Transverse colon (tissue), 4 donors: ENCODE results near the gene COTL1. TPM values are rescaled to one million over a fixed set of nuclear protein-coding genes. Genes with fewer than 3 reads are reported as not detected.

ENCODE experiments used
- DNase-seq: peaks from one replicate; pipeline ENCODE4 v3.0.0-alpha.2; 2019
- H3K27ac ChIP-seq, 4 donors: fragments of 200-600 bp; sonication (generic); 2 replicates each; pipeline ENCODE4 v1.5.1; 2016 to 2018; ENCODE audit warnings: inconsistent platforms in 4 of 4
- H3K27me3 ChIP-seq: fragments of 200-600 bp; sonication (generic); 2 replicates; pipeline ENCODE4 v1.5.1; 2017; ENCODE audit warnings: inconsistent platforms
- H3K36me3 ChIP-seq, 4 donors: fragments of 200-600 bp; sonication (generic); 2 replicates each; pipeline ENCODE4 v1.5.1; 2017 to 2019; ENCODE audit warnings: inconsistent platforms in 4 of 4
- H3K4me1 ChIP-seq, 4 donors: fragments of 200-600 bp; sonication (generic); 2 replicates each; pipeline ENCODE4 v1.5.1; 2017 to 2020; ENCODE audit warnings: inconsistent platforms in 4 of 4
- H3K4me3 ChIP-seq, 4 donors: fragments of 200-600 bp; sonication (generic); 1 replicate in 1 of 4; 2 replicates in 3 of 4; pipeline versions ENCODE4 v1.5.1 to v1.6.1; 2017 to 2019; ENCODE audit warnings: inconsistent platforms in 4 of 4
- H3K9me3 ChIP-seq, 2 donors: fragments of 200-600 bp; sonication (generic); 2 replicates each; pipeline ENCODE4 v1.5.1; 2017 to 2019; ENCODE audit warnings: inconsistent platforms in 2 of 2
- CTCF ChIP-seq, 5 experiments: fragments of 200-600 bp in 3 of 5; fragments of 450-650 bp in 2 of 5; sonication (generic) in 3 of 5; IDR thresholded peaks; 1 replicate in 2 of 5; 2 replicates in 3 of 5; pipeline ENCODE4 v1.5.1; 2016 to 2017; ENCODE audit warnings: antibody characterized with exemption in 5 of 5, inconsistent platforms in 3 of 5, mild to moderate bottlenecking in 2 of 5, moderate library complexity in 1 of 5
- EP300 ChIP-seq: sonication (generic); formaldehyde crosslinking; IDR thresholded peaks from one replicate; pipeline ENCODE4 v1.6.1; 2017; ENCODE audit warnings: antibody characterized with exemption, low read depth
- POLR2A ChIP-seq: fragments of 450-650 bp; IDR thresholded peaks from one replicate; pipeline ENCODE4 v1.6.1; 2016; ENCODE audit warnings: antibody characterized with exemption, mild to moderate bottlenecking, moderate library complexity
- POLR2AphosphoS5 ChIP-seq, 3 donors: sonication (generic); formaldehyde crosslinking; IDR thresholded peaks; one replicate each; pipeline ENCODE4 v1.6.1; 2016; ENCODE audit warnings: antibody characterized with exemption in 3 of 3
- WGBS, 2 donors: methylation state at CpG; one replicate each; pipeline ENCODE4 v1.1.5; 2018; ENCODE audit warnings: low coverage in 1 of 2; 5-methylcytosine and 5-hydroxymethylcytosine counted together
- in situ Hi-C, 4 donors: fragments of 200-750 bp; cut with MboI; loops; one replicate each; pipeline versions ENCODE4 v1.15.0 to v1.15.1; 2017; ENCODE audit warnings: low sequenced_read_pairs in 3 of 4, low pct_ligation_motif_present in 1 of 4, low pct_unique_long_range_greater_than_20kb in 1 of 4
- intact Hi-C: fragments of 100-400 bp; cut with DNase I; formaldehyde crosslinking; loops from one replicate; pipeline ENCODE4 v1.15.1; 2023; ENCODE audit warnings: low total_unique reads
- total RNA-seq, 4 donors: library from RNA; depleted of rRNA; stranded (reverse); fragments of >200 nt; gene quantifications; one replicate each; pipeline ENCODE4 v1.1.0, GENCODE V29; 2016

Gene COTL1
- total RNA-seq, 4 donors from 2014 or later, result 31.1 to 78.9 (median 47.9) TPM

GRCh38 chr16:84568066-84568465 is 49.8 kb downstream of the COTL1 start:
- in situ Hi-C loops, result no loop called here
- H3K4me3 ChIP-seq, result no peak overlapping the region
- DNase-seq, result peak; percentile 38
- WGBS, 2 donors, result 77 to 90% methylated on average over 4 to 9 of the region's 9 CpGs
- intact Hi-C loops, result no loop called here
- no peaks in the 10 kb centered on the region for H3K36me3 ChIP-seq
- TF ChIP-seq POLR2A, result no peak
- TF ChIP-seq POLR2AphosphoS5 (IDR thresholded peaks at IDR 0.05), result no peak
- TF ChIP-seq CTCF (IDR thresholded peaks at IDR 0.05), result no peak
- TF ChIP-seq EP300, result no peak
- peak overlapping the region in 3 of 4 donors; percentile 60 to 83 (median 79) for H3K27ac ChIP-seq
- H3K27me3 ChIP-seq, result no peaks in the 10 kb centered on the region
- peaks cover 0 to 30% (median 14%) of the 10 kb centered on the region in 4 donors for H3K4me1 ChIP-seq
- H3K9me3 ChIP-seq, result peaks cover 0 to 4% of the 10 kb centered on the region in 2 donors

- Histone ChIP-seq H3K4me3 (no peak overlapping the region), H3K27ac (no peak overlapping the region), H3K9me3 (peaks cover 0 to 4% of the 10 kb centered on the region in 2 donors), H3K27me3 (no peaks in the 10 kb centered on the region), H3K36me3 (no peaks in the 10 kb centered on the region), H3K4me1 (peaks cover 0 to 36% (median 16%) of the 10 kb centered on the region in 4 donors)
- intact Hi-C loops (no loop called here), in situ Hi-C loops (no loop called here)
- WGBS, 2 donors, result 86 to 92% methylated on average over 8 to 16 of the region's 16 CpGs
- TF ChIP-seq POLR2A (no peak), POLR2AphosphoS5 (IDR thresholded peaks at IDR 0.05) (no peak), CTCF (IDR thresholded peaks at IDR 0.05) (no peak), EP300 (no peak)
- DNase-seq, result no peak
Observed at GRCh38 chr16:84567286-84567962, 50.5 kb downstream of the COTL1 start.

- in situ Hi-C loops, result no loop called here
- Histone ChIP-seq H3K4me1 (peaks cover 0 to 41% (median 18%) of the 10 kb centered on the region in 4 donors), H3K36me3 (no peaks in the 10 kb centered on the region), H3K27ac (no peak overlapping the region), H3K9me3 (peaks cover 0 to 4% of the 10 kb centered on the region in 2 donors), H3K27me3 (no peaks in the 10 kb centered on the region), H3K4me3 (no peak overlapping the region)
- DNase-seq, result no peak
- TF ChIP-seq EP300, result no peak
- TF ChIP-seq POLR2A, result no peak
- TF ChIP-seq POLR2AphosphoS5 (IDR thresholded peaks at IDR 0.05), result no peak
- TF ChIP-seq CTCF (IDR thresholded peaks at IDR 0.05), result no peak
- 93 to 98% methylated on average over 8 to 21 of the region's 21 CpGs for WGBS, 2 donors
- intact Hi-C loops, result no loop called here
Observed at GRCh38 chr16:84566545-84567257, 51.2 kb downstream of the COTL1 start.

- peak overlapping the region in 1 of 4 donors; percentile 42 for H3K27ac ChIP-seq
- H3K4me1 ChIP-seq, result peaks cover 0 to 41% (median 18%) of the 10 kb centered on the region in 4 donors
- in situ Hi-C loops, result no loop called here
- 75 to 88% methylated on average over 2 to 22 of the region's 22 CpGs for WGBS, 2 donors
- H3K9me3 ChIP-seq, result peaks cover 0 to 4% of the 10 kb centered on the region in 2 donors
- TF ChIP-seq POLR2AphosphoS5 (IDR thresholded peaks at IDR 0.05) (no peak), POLR2A (no peak), CTCF (IDR thresholded peaks at IDR 0.05) (no peak), EP300 (no peak)
- H3K4me3 ChIP-seq, result no peak overlapping the region
- no peak for DNase-seq
- no peaks in the 10 kb centered on the region for H3K36me3 ChIP-seq
- H3K27me3 ChIP-seq, result no peaks in the 10 kb centered on the region
- intact Hi-C loops, result no loop called here
Observed at GRCh38 chr16:84565669-84566495, 52.0 kb downstream of the COTL1 start.
